CD4-positive, alpha-beta T cell (primary cell): Measurements from ENCODE around the gene TTLL11. TPM values are rescaled to one million over a fixed set of nuclear protein-coding genes. Genes with fewer than 3 reads are reported as not detected.

ENCODE experiments used
- ATAC-seq: fragments of 200-7000 bp; cut with Tn5 transposase; one replicate; pipeline ENCODE4 v1.10.0; 2022; ENCODE audit warnings: mild to moderate bottlenecking; ENCODE audit not compliant: poor library complexity
- CTCF ChIA-PET: fragments of 350-600 bp; sonication (Branson Sonifier 250); formaldehyde crosslinking; loops from one replicate; lab custom pipeline; 2021; ENCODE audit warnings: antibody characterized with exemption, inconsistent platforms; lab: Charles Lee
- POLR2A ChIA-PET: fragments of 350-600 bp; sonication (Branson Sonifier 250); formaldehyde crosslinking; loops from one replicate; lab custom pipeline; 2021; ENCODE audit warnings: antibody characterized with exemption, inconsistent platforms; lab: Charles Lee
- DNase-seq, 14 experiments: peaks; one replicate each; pipeline ENCODE4 v3.0.0-alpha.2; 2013 to 2020; ENCODE audit warnings: mixed read lengths in 2 of 14
- H3K27ac ChIP-seq, 2 donors: one replicate each; pipeline versions ENCODE4 v1.5.1 to v1.7.0; 2013; ENCODE audit warnings: low read length in 2 of 2, low read depth in 1 of 2, mild to moderate bottlenecking in 1 of 2
- H3K27me3 ChIP-seq, 2 experiments: 1 replicate in 1 of 2; 2 replicates in 1 of 2; pipeline versions ENCODE4 v1.6.1 to v1.7.0; 2013; ENCODE audit warnings: low read length in 2 of 2, control low read depth in 1 of 2, mild to moderate bottlenecking in 1 of 2, moderate library complexity in 1 of 2; ENCODE audit not compliant: insufficient read depth in 2 of 2, control insufficient read depth in 1 of 2
- H3K36me3 ChIP-seq: one replicate; pipeline ENCODE4 v1.6.1; 2013; ENCODE audit warnings: low read length, control low read depth; ENCODE audit not compliant: insufficient read depth
- H3K4me1 ChIP-seq: one replicate; pipeline ENCODE4 v1.6.1; 2013; ENCODE audit warnings: low read length, control low read depth; ENCODE audit not compliant: insufficient read depth
- H3K4me3 ChIP-seq: one replicate; pipeline ENCODE4 v1.5.1; 2013; ENCODE audit warnings: mild to moderate bottlenecking, low read length, moderate library complexity
- H3K9me3 ChIP-seq, 2 experiments: 1 replicate in 1 of 2; 2 replicates in 1 of 2; pipeline versions ENCODE4 v1.6.1 to v1.7.0; 2013; ENCODE audit warnings: low read length in 2 of 2, mild to moderate bottlenecking in 2 of 2, control low read depth in 1 of 2, moderate library complexity in 1 of 2; ENCODE audit not compliant: control insufficient read depth in 1 of 2, insufficient read depth in 1 of 2
- H3K27ac Mint-ChIP-seq: one replicate; pipeline ENCODE4 v1.8.0; 2020; ENCODE audit warnings: mixed read lengths
- H3K27me3 Mint-ChIP-seq: one replicate; pipeline ENCODE4 v1.8.0; 2021; ENCODE audit warnings: mixed read lengths
- H3K36me3 Mint-ChIP-seq: one replicate; pipeline ENCODE4 v1.8.0; 2021; ENCODE audit warnings: low read depth, mixed read lengths
- H3K4me1 Mint-ChIP-seq: one replicate; pipeline ENCODE4 v1.8.0; 2021; ENCODE audit warnings: low read depth, mixed read lengths
- H3K4me3 Mint-ChIP-seq: one replicate; pipeline ENCODE4 v1.8.0; 2020; ENCODE audit warnings: mild to moderate bottlenecking, mixed read lengths
- H3K9me3 Mint-ChIP-seq: one replicate; pipeline ENCODE4 v1.8.0; 2020; ENCODE audit warnings: mixed read lengths
- CTCF ChIP-seq: fragments of 200-600 bp; IDR thresholded peaks from one replicate; pipeline ENCODE4 v1.8.0; 2022; ENCODE audit warnings: antibody characterized with exemption, mild to moderate bottlenecking
- intact Hi-C, 2 experiments: fragments of 100-400 bp; cut with DNase I in 1 of 2; cut with micrococcal nuclease in 1 of 2; formaldehyde crosslinking; loops; one replicate each; pipeline versions ENCODE4 v1.15.1 to v1.9.0; 2023 to 2025; cut with DNase I, micrococcal nuclease
- total RNA-seq, 174 experiments: library from RNA in 2 of 174; stranded (reverse) in 2 of 174; gene quantifications; one replicate each; pipeline ENCODE4 v1.2.3 and lab custom pipeline; 2021 to 2026

The TTLL11 gene
- total RNA-seq, 2 experiments from 2014 or later: 1.6 to 2.3 TPM

GRCh38 chr9:121998513-121999049 lies 94.5 kb downstream of the TTLL11 start:
- ChIA-PET CTCF (no interaction called here), POLR2A (no interaction called here)
- Mint-ChIP-seq H3K36me3 (no peaks in the 10 kb centered on the region), H3K27ac (no peak overlapping the region), H3K4me3 (no peak overlapping the region), H3K9me3 (no peaks in the 10 kb centered on the region), H3K4me1 (no peaks in the 10 kb centered on the region), H3K27me3 (no peaks in the 10 kb centered on the region)
- no peak overlapping the region for H3K27ac ChIP-seq
- no peak for TF ChIP-seq CTCF
- H3K27me3 ChIP-seq: no peaks in the 10 kb centered on the region
- no peaks in the 10 kb centered on the region for H3K36me3 ChIP-seq
- intact Hi-C loops: no loop called here
- H3K4me3 ChIP-seq: no peak overlapping the region
- no peaks in the 10 kb centered on the region for H3K9me3 ChIP-seq
- DNase-seq (no peak), ATAC-seq (no peak)
- H3K4me1 ChIP-seq: no peaks in the 10 kb centered on the region

GRCh38 chr9:121997791-121998190 lies 95.3 kb downstream of the TTLL11 start:
- no peaks in the 10 kb centered on the region for H3K4me1 Mint-ChIP-seq
- CTCF ChIA-PET: no interaction called here
- no peaks in the 10 kb centered on the region for H3K4me1 ChIP-seq
- H3K9me3 ChIP-seq: no peaks in the 10 kb centered on the region
- H3K4me3 Mint-ChIP-seq: no peak overlapping the region
- H3K27ac Mint-ChIP-seq: no peak overlapping the region
- POLR2A ChIA-PET: no interaction called here
- ATAC-seq: no peak
- no peaks in the 10 kb centered on the region for H3K36me3 ChIP-seq
- H3K27me3 ChIP-seq: no peaks in the 10 kb centered on the region
- no peak overlapping the region for H3K27ac ChIP-seq
- H3K27me3 Mint-ChIP-seq: no peaks in the 10 kb centered on the region
- no peaks in the 10 kb centered on the region for H3K36me3 Mint-ChIP-seq
- intact Hi-C loops: no loop called here
- H3K4me3 ChIP-seq: no peak overlapping the region
- TF ChIP-seq CTCF: no peak
- H3K9me3 Mint-ChIP-seq: no peaks in the 10 kb centered on the region
- no peak for DNase-seq

- Histone ChIP-seq H3K36me3 (no peaks in the 10 kb centered on the region), H3K27ac (no peak overlapping the region), H3K9me3 (no peaks in the 10 kb centered on the region), H3K27me3 (no peaks in the 10 kb centered on the region), H3K4me1 (no peaks in the 10 kb centered on the region), H3K4me3 (no peak overlapping the region)
- Mint-ChIP-seq H3K27me3 (no peaks in the 10 kb centered on the region), H3K27ac (no peak overlapping the region), H3K4me3 (no peak overlapping the region), H3K9me3 (no peaks in the 10 kb centered on the region), H3K36me3 (no peaks in the 10 kb centered on the region), H3K4me1 (no peaks in the 10 kb centered on the region)
- intact Hi-C loops: no loop called here
- TF ChIP-seq CTCF: no peak
- ChIA-PET CTCF (no interaction called here), POLR2A (no interaction called here)
- no peak for ATAC-seq
- DNase-seq: no peak
Observed at GRCh38 chr9:121996783-121997182, 96.3 kb downstream of the TTLL11 start.
